T-helper 22 cell (primary cell): Measurements from ENCODE around the gene OR56B1.

ENCODE experiments used
- DNase-seq: peaks from one replicate; pipeline ENCODE4 v3.0.0-alpha.2; 2020; ENCODE audit warnings: low read depth

The OR56B1 gene

GRCh38 chr11:5727691-5728090, 8.6 kb upstream of the OR56B1 start:
- DNase-seq = no peak

GRCh38 chr11:5737091-5737490, 843 bp downstream of the OR56B1 start:
- DNase-seq = no peak

GRCh38 chr11:5737670-5738392, 1.6 kb downstream of the OR56B1 start:
- DNase-seq = no peak

- no peak for DNase-seq
Observed at GRCh38 chr11:5738431-5738830, 2.2 kb downstream of the OR56B1 start.

GRCh38 chr11:5746614-5747013, 10.4 kb downstream of the OR56B1 start:
- no peak for DNase-seq

GRCh38 chr11:5749836-5750235, 13.6 kb downstream of the OR56B1 start:
- DNase-seq = no peak

GRCh38 chr11:5753943-5754342, 17.7 kb downstream of the OR56B1 start, which contains the start of gene OR52N4:
Gene OR52N4 (plus strand): TSS chr11:5754243. CDS start chr11:5754741, 498 bp downstream.
- no peak for DNase-seq

- DNase-seq = no peak
Observed at GRCh38 chr11:5767056-5767455, 30.8 kb downstream of the OR56B1 start.

GRCh38 chr11:5783255-5783654, 47.0 kb downstream of the OR56B1 start, which contains the start of gene OR52N5:
Gene OR52N5 (minus strand): TSS chr11:5783355. CDS start chr11:5778634, 4,721 bp downstream.
- no peak for DNase-seq
